NCI-H2081 (cell line): Measurements from ENCODE around the gene APH1B.
A peak's percentile ranks its signal among the peaks of the same experiment; 100 is the strongest.
"Not testable (repeated sequence)": the region's sequence is repeated elsewhere in the genome, so short reads cannot be mapped to it uniquely, and the experiment has no call there.

Source experiments
- DNase-seq, 2 experiments: peaks; one replicate each; lab custom pipeline; 2025; lab: John Stamatoyannopoulos, UW

The APH1B gene

GRCh38 chr15:63299943-63300575, 22.7 kb downstream of the APH1B start:
- no peak for DNase-seq

GRCh38 chr15:63301088-63301487, 23.7 kb downstream of the APH1B start:
- DNase-seq, result peak in 1 of 2 experiments; percentile 72

- no peak for DNase-seq
Observed at GRCh38 chr15:63305260-63305659, 27.9 kb downstream of the APH1B start.

GRCh38 chr15:63306492-63307073, 29.2 kb downstream of the APH1B start:
- no peak for DNase-seq

GRCh38 chr15:63308491-63308890, 31.1 kb downstream of the APH1B start:
- DNase-seq, result no peak

- DNase-seq, result no peak
Observed at GRCh38 chr15:63308947-63309346, 31.5 kb downstream of the APH1B start.

- DNase-seq, result no peak
Observed at GRCh38 chr15:63310646-63311045, 33.2 kb downstream of the APH1B start.

GRCh38 chr15:63312286-63312685, 34.9 kb downstream of the APH1B start:
- no peak for DNase-seq

GRCh38 chr15:63313825-63314224, 36.4 kb downstream of the APH1B start:
- DNase-seq, result no peak

GRCh38 chr15:63314409-63314808, 37.0 kb downstream of the APH1B start:
- no peak for DNase-seq

GRCh38 chr15:63318344-63318743, 40.9 kb downstream of the APH1B start:
- DNase-seq, result no peak

- DNase-seq, result no peak
Observed at GRCh38 chr15:63319065-63319464, 41.7 kb downstream of the APH1B start.

GRCh38 chr15:63320446-63320845, 43.0 kb downstream of the APH1B start:
- not testable (repeated sequence) for DNase-seq

GRCh38 chr15:63320981-63321380, 43.6 kb downstream of the APH1B start:
- not testable (repeated sequence) for DNase-seq

GRCh38 chr15:63321462-63321861, 44.1 kb downstream of the APH1B start:
- DNase-seq, result no peak

GRCh38 chr15:63322541-63322940, 45.1 kb downstream of the APH1B start:
- peak; percentile 5 to 27 for DNase-seq

GRCh38 chr15:63323798-63324563, 46.6 kb downstream of the APH1B start:
- no peak for DNase-seq

- no peak for DNase-seq
Observed at GRCh38 chr15:63324770-63325169, 47.4 kb downstream of the APH1B start.

- DNase-seq, result no peak
Observed at GRCh38 chr15:63327648-63328421, 50.4 kb downstream of the APH1B start.

GRCh38 chr15:63329567-63330350, 52.4 kb downstream of the APH1B start:
- no peak for DNase-seq

- no peak for DNase-seq
Observed at GRCh38 chr15:63330926-63331325, 53.5 kb downstream of the APH1B start.

- DNase-seq, result no peak
Observed at GRCh38 chr15:63331456-63331855, 54.1 kb downstream of the APH1B start.
